Panc1 (cell line): ENCODE results near the gene MED23. TPM values are rescaled to one million over a fixed set of nuclear protein-coding genes. Genes with fewer than 3 reads are reported as not detected.
"Not testable (repeated sequence)": the region's sequence is repeated elsewhere in the genome, so short reads cannot be mapped to it uniquely, and the experiment has no call there.

ENCODE experiments used
- ATAC-seq: fragments of 200-7000 bp; cut with Tn5 transposase; 2 replicates; pipeline ENCODE4 v1.9.1; 2020; ENCODE audit warnings: mild to moderate bottlenecking, moderate library complexity
- BruUV-seq: library from RNA; stranded (reverse); fragments of 400-500 nt; replicated peaks from 2 replicates; lab custom pipeline; 2021; lab: Mats Ljungman, UMichigan
- CTCF ChIA-PET: fragments of 300-600 bp; sonication (Branson Sonifier 250); formaldehyde crosslinking; loops from one replicate; lab custom pipeline; 2022; ENCODE audit warnings: antibody characterized with exemption; lab: Charles Lee
- POLR2A ChIA-PET: fragments of 300-600 bp; sonication (Branson Sonifier 250); formaldehyde crosslinking; loops from one replicate; lab custom pipeline; 2022; ENCODE audit warnings: antibody characterized with exemption; lab: Charles Lee
- DNase-seq: peaks from one replicate; pipeline ENCODE4 v3.0.0-alpha.2; 2010; ENCODE audit warnings: low read depth, low spot score
- H3K27ac ChIP-seq: 2 replicates; pipeline ENCODE4 v1.5.1; 2011; ENCODE audit warnings: mild to moderate bottlenecking, low read length, inconsistent platforms
- H3K27me3 ChIP-seq: fragments of 200-500 bp; sonication (Bioruptor generic); 2 replicates; pipeline ENCODE4 v1.6.0; 2014; ENCODE audit warnings: low read length, inconsistent platforms; ENCODE audit not compliant: control insufficient read depth, insufficient read depth
- H3K36me3 ChIP-seq: fragments of 200-500 bp; sonication (Bioruptor generic); 2 replicates; pipeline ENCODE4 v1.5.1; 2014; ENCODE audit warnings: inconsistent platforms, mild to moderate bottlenecking, low read length, moderate library complexity; ENCODE audit not compliant: control insufficient read depth, insufficient read depth
- H3K4me1 ChIP-seq: 2 replicates; pipeline ENCODE4 v1.5.1; 2011; ENCODE audit warnings: inconsistent platforms, mild to moderate bottlenecking, low read length, moderate library complexity; ENCODE audit not compliant: control insufficient read depth, insufficient read depth
- H3K4me3 ChIP-seq, 2 experiments: 2 replicates each; pipeline ENCODE4 v1.5.1; 2011 to 2012; ENCODE audit warnings: low read depth in 2 of 2, low read length in 2 of 2, mild to moderate bottlenecking in 2 of 2, inconsistent platforms in 1 of 2, moderate library complexity in 1 of 2
- H3K9me3 ChIP-seq: fragments of 200-500 bp; sonication (Bioruptor generic); 2 replicates; pipeline ENCODE4 v1.5.1; 2014; ENCODE audit warnings: low read depth, mild to moderate bottlenecking, inconsistent platforms, low read length, moderate library complexity; ENCODE audit not compliant: control insufficient read depth, insufficient read depth
- POLR2AphosphoS5 ChIP-seq: IDR thresholded peaks from 2 replicates; pipeline ENCODE4 v1.6.1; 2012; ENCODE audit warnings: mild to moderate bottlenecking, low read depth, low read length, moderate library complexity
- REST ChIP-seq, 2 experiments: IDR thresholded peaks; 2 replicates each; pipeline ENCODE4 v1.6.1; 2011 to 2012; ENCODE audit warnings: low read depth in 2 of 2, control low read depth in 1 of 2, low read length in 1 of 2, mild to moderate bottlenecking in 1 of 2, moderate library complexity in 1 of 2; ENCODE audit not compliant: insufficient read depth in 1 of 2
- SIN3A ChIP-seq: IDR thresholded peaks from 2 replicates; pipeline ENCODE4 v1.6.1; 2012; ENCODE audit warnings: low read depth, mild to moderate bottlenecking, low read length, moderate library complexity, borderline replicate concordance; ENCODE audit not compliant: insufficient read depth
- TCF7L2 ChIP-seq: IDR thresholded peaks from 2 replicates; pipeline ENCODE4 v1.6.1; 2011; ENCODE audit warnings: mild to moderate bottlenecking, low read depth, low read length, inconsistent platforms
- in situ Hi-C: cut with HindIII; loops from 2 replicates; pipeline ENCODE4 v1.10.0; 2016; ENCODE audit warnings: low sequenced_read_pairs, low pct_unique_long_range_greater_than_20kb
- intact Hi-C: fragments of 100-400 bp; cut with micrococcal nuclease; formaldehyde crosslinking; loops from one replicate; pipeline ENCODE4 v1.10.0; 2022; ENCODE audit not compliant: unreplicated experiment
- total RNA-seq: library from RNA; stranded (reverse); gene quantifications from one replicate; pipeline ENCODE4 v1.2.1, GENCODE V29; 2021; ENCODE audit not compliant: unreplicated experiment
- TF ChIP-seq, protein P1 (sequence below): fragments of 450-650 bp; IDR thresholded peaks from 2 replicates; pipeline ENCODE4 v1.5.1; 2017; ENCODE audit warnings: mild to moderate bottlenecking

The MED23 gene
- total RNA-seq, 1 experiment from 2014 or later: 18.3 TPM

- Histone ChIP-seq H3K4me3 (no peak overlapping the region), H3K27me3 (no peaks in the 10 kb centered on the region), H3K36me3 (no peaks in the 10 kb centered on the region), H3K4me1 (no peaks in the 10 kb centered on the region), H3K9me3 (no peaks in the 10 kb centered on the region), H3K27ac (no peak overlapping the region)
- BruUV-seq: no TSS peak
- intact Hi-C loops: no loop called here
- CTCF ChIA-PET: no interaction called here
- no peak for ATAC-seq
- DNase-seq: no peak
- in situ Hi-C loops: no loop called here
- POLR2A ChIA-PET: no interaction called here
- TF ChIP-seq, protein P1, sequence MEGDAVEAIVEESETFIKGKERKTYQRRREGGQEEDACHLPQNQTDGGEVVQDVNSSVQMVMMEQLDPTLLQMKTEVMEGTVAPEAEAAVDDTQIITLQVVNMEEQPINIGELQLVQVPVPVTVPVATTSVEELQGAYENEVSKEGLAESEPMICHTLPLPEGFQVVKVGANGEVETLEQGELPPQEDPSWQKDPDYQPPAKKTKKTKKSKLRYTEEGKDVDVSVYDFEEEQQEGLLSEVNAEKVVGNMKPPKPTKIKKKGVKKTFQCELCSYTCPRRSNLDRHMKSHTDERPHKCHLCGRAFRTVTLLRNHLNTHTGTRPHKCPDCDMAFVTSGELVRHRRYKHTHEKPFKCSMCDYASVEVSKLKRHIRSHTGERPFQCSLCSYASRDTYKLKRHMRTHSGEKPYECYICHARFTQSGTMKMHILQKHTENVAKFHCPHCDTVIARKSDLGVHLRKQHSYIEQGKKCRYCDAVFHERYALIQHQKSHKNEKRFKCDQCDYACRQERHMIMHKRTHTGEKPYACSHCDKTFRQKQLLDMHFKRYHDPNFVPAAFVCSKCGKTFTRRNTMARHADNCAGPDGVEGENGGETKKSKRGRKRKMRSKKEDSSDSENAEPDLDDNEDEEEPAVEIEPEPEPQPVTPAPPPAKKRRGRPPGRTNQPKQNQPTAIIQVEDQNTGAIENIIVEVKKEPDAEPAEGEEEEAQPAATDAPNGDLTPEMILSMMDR: no peak
- no peak for TF ChIP-seq SIN3A
- no peak for TF ChIP-seq POLR2AphosphoS5
- no peak for TF ChIP-seq REST (IDR thresholded peaks at IDR 0.05; ENCODE audit: insufficient read depth in 1 of 2, low read depth in 2 of 2, low read length in 1 of 2)
- TF ChIP-seq TCF7L2: no peak
Observed at GRCh38 chr6:131545317-131545716, 82.7 kb downstream of the MED23 start.

GRCh38 chr6:131538615-131539014 is 89.4 kb downstream of the MED23 start:
- DNase-seq, H3K4me3 ChIP-seq, POLR2A ChIA-PET, H3K36me3 ChIP-seq, in situ Hi-C loops, CTCF ChIA-PET, intact Hi-C loops, BruUV-seq, ATAC-seq, H3K27me3 ChIP-seq, H3K27ac ChIP-seq, H3K4me1 ChIP-seq, H3K9me3 ChIP-seq: not testable (repeated sequence)

DNA sequence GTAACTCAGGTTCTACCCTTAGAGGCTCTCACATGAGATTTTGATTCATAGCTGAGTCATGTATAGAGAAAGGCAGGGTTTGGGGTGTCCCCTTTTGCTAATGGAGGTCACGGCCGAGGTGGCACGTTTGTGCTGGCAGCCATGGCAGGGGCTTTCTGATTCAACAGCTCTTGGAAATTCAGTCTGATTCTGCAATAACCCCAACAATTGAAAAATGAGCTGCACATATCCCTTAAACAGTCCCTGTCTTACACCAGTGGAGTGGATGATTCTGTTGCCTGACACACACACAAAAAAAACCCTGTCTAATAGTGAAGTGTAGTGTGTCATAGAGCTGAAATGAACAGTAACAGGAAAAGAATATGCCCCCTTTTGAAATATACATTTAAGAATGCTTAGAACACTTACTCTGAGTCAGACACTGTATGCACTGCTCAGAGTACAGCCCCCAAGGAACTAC is 95.4 kb downstream of the MED23 start:
- no peak overlapping the region for H3K27ac ChIP-seq
- H3K9me3 ChIP-seq: no peaks in the 10 kb centered on the region
- no TSS peak for BruUV-seq
- no peak for ATAC-seq
- TF ChIP-seq TCF7L2: no peak
- no peaks in the 10 kb centered on the region for H3K36me3 ChIP-seq
- no peaks in the 10 kb centered on the region for H3K27me3 ChIP-seq
- intact Hi-C loops (loop anchor here (5.0 kb wide), 2 partner anchors 350 to 645 kb away; no protein-coding TSS in a partner anchor), in situ Hi-C loops (no loop called here)
- H3K4me3 ChIP-seq: no peak overlapping the region
- ChIA-PET CTCF (no interaction called here), POLR2A (no interaction called here)
- H3K4me1 ChIP-seq: no peaks in the 10 kb centered on the region
- DNase-seq: no peak

GRCh38 chr6:131531681-131532080 is 96.4 kb downstream of the MED23 start:
- H3K4me3 ChIP-seq, ATAC-seq, H3K36me3 ChIP-seq, CTCF ChIA-PET, BruUV-seq, H3K27ac ChIP-seq, in situ Hi-C loops, POLR2A ChIA-PET, H3K27me3 ChIP-seq, DNase-seq, H3K9me3 ChIP-seq, H3K4me1 ChIP-seq: not testable (repeated sequence)
- intact Hi-C loops: loop anchor here (5.0 kb wide), 2 partner anchors 349 to 644 kb away; no protein-coding TSS in a partner anchor

DNA sequence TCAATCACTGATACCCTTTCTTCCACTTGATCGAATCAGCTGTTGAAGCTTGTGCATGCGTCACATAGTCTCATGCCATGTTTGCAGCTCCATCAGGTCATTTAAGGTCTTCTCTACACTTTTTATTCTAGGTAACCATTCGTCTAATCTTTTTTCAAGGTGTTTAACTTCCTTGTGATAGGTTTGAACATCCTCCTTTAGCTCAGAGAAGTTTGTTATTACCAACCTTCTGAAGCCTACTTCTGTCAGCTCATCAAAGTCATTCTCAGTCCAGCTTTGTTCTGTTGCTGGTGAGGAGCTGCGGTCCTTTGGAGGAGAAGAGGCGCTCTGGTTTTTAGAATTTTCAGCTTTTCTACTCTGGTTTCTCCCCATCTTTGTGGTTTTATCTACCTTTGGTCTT is 97.1 kb downstream of the MED23 start:
- in situ Hi-C loops, CTCF ChIA-PET, H3K4me1 ChIP-seq, POLR2A ChIA-PET, H3K4me3 ChIP-seq, DNase-seq, H3K36me3 ChIP-seq, H3K27ac ChIP-seq, BruUV-seq, ATAC-seq, H3K27me3 ChIP-seq, H3K9me3 ChIP-seq: not testable (repeated sequence)
- intact Hi-C loops: loop anchor here (5.0 kb wide), 2 partner anchors 349 to 644 kb away; no protein-coding TSS in a partner anchor
